Right lung (tissue), 10 donors: ENCODE measurements around the gene GUCY2C. TPM values are rescaled to one million over a fixed set of nuclear protein-coding genes. Genes with fewer than 3 reads are reported as not detected.
"Not testable (repeated sequence)": the region's sequence is repeated elsewhere in the genome, so short reads cannot be mapped to it uniquely, and the experiment has no call there.

ENCODE experiments used
- DNase-seq, 2 donors: peaks; one replicate each; pipeline ENCODE4 v3.0.0-alpha.2; 2013
- long read RNA-seq, 8 donors: transcript quantifications; one replicate each; lab custom pipeline, GENCODE V29; 2026
- polyA plus RNA-seq, 5 donors: library from polyadenylated mRNA; unstranded; fragments of 120-200 nt; gene quantifications; one replicate each; pipeline versions ENCODE4 v1.2.1 to v1.2.3, GENCODE V29; 2013; ENCODE audit warnings: inconsistent platforms in 1 of 5, low replicate concordance in 1 of 5; ENCODE audit not compliant: insufficient read length in 5 of 5, insufficient read depth in 1 of 5

Gene GUCY2C
- polyA plus RNA-seq, result under 1 TPM; 0.21 to 0.71 (median 0.55) TPM
- long read RNA-seq, donor 1, result 0 reads
- long read RNA-seq, donor 2, result 0 reads
- long read RNA-seq, donor 3, result 0 reads
- long read RNA-seq, donor 4, result 0 reads
- long read RNA-seq, donor 5, partial matches to known transcripts, result 8 of 8 reads
- long read RNA-seq, donor 5, other reads (novel, unspliced or antisense), result 0 of 8 reads
- long read RNA-seq, donor 6, result 0 reads
- long read RNA-seq, donor 7, result 0 reads
- long read RNA-seq, donor 8, result 0 reads

- DNase-seq, result no peak
These were observed at the start of gene GUCY2C for GRCh38 chr12:14696265-14696741. Gene GUCY2C, minus strand, starts transcription at chr12:14696599. Its CDS starts 151 bp downstream, at chr12:14696448.

GRCh38 chr12:14743061-14743460 lies 46.7 kb upstream of the GUCY2C start:
- no peak for DNase-seq

GRCh38 chr12:14741942-14742341 lies 45.5 kb upstream of the GUCY2C start:
- no peak for DNase-seq

- no peak for DNase-seq
These were observed 44.8 kb upstream of the GUCY2C start for GRCh38 chr12:14741153-14741552.

- not testable (repeated sequence) for DNase-seq
These were observed 40.0 kb upstream of the GUCY2C start for GRCh38 chr12:14736441-14736840.

- DNase-seq, result no peak
These were observed 35.4 kb upstream of the GUCY2C start for GRCh38 chr12:14731821-14732220.

- DNase-seq, result no peak
These were observed 33.2 kb upstream of the GUCY2C start for GRCh38 chr12:14729586-14729985.

- peak; percentile 8 to 26 for DNase-seq
These were observed 27.4 kb upstream of the GUCY2C start for GRCh38 chr12:14723763-14724162.

- peak; percentile 4 to 16 for DNase-seq
These were observed 20.5 kb upstream of the GUCY2C start for GRCh38 chr12:14716848-14717444.

- DNase-seq, result no peak
These were observed 18.0 kb upstream of the GUCY2C start for GRCh38 chr12:14714437-14714836.

- no peak for DNase-seq
These were observed 14.4 kb upstream of the GUCY2C start for GRCh38 chr12:14710632-14711320.

- no peak for DNase-seq
These were observed 5.6 kb upstream of the GUCY2C start for GRCh38 chr12:14701809-14702568.

- no peak for DNase-seq
These were observed 4.5 kb upstream of the GUCY2C start for GRCh38 chr12:14700935-14701334.

GRCh38 chr12:14699923-14700322 lies 3.5 kb upstream of the GUCY2C start:
- no peak for DNase-seq

GRCh38 chr12:14698555-14698954 lies 2.2 kb upstream of the GUCY2C start:
- no peak for DNase-seq

- no peak for DNase-seq
These were observed 671 bp downstream of the GUCY2C start for GRCh38 chr12:14695715-14696141.

- no peak for DNase-seq
These were observed 1.4 kb downstream of the GUCY2C start for GRCh38 chr12:14694970-14695369.

GRCh38 chr12:14694145-14694714 lies 2.2 kb downstream of the GUCY2C start:
- no peak for DNase-seq

GRCh38 chr12:14693116-14693515 lies 3.3 kb downstream of the GUCY2C start:
- no peak for DNase-seq

GRCh38 chr12:14691560-14691959 lies 4.8 kb downstream of the GUCY2C start:
- DNase-seq, result peak in 1 of 2 donors; percentile 13

GRCh38 chr12:14689996-14690395 lies 6.4 kb downstream of the GUCY2C start:
- DNase-seq, result no peak

- no peak for DNase-seq
These were observed 7.3 kb downstream of the GUCY2C start for GRCh38 chr12:14689144-14689543.
